Measurements from ENCODE around the gene ICA1.

DNA sequence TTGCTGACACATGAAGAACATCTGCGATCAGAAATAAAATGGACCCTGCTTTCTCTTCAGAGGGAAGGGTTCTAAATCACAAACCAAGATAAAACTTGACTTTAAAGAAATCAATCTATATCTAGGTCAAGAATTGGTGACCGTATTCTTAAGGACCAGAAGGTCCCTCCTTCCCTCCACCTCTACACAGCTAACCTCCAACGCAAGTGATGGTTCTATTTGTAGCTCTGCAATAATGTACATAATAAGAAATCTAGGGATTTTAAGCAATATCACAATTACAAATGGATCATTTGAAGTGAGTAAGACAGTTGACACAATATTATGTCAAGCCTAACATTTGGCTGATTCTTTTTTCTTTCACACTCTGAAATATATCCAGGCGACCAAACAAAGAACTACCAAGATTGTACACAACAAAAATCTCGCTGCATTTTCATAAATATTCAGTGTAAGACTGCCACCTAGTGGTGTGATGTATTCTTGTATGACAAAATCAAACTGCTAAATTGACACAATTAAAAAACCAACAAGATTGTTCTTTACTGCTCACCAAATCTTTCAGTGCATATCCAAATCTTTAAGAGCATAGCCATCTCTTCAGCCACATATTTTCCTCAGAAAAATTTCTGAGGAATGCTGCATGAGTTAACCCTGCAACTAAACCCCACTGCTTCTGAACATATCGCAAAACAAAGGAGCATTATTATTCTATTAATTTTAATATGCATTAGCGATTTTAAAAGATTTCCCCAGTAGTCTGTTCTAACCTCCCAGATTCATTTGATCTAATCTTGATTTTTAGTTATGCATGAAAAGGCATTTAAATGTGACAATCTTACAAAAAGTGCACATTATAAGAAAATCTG lies 44.5 kb downstream of the ICA1 start:
- TF ChIP-seq, protein P1, sequence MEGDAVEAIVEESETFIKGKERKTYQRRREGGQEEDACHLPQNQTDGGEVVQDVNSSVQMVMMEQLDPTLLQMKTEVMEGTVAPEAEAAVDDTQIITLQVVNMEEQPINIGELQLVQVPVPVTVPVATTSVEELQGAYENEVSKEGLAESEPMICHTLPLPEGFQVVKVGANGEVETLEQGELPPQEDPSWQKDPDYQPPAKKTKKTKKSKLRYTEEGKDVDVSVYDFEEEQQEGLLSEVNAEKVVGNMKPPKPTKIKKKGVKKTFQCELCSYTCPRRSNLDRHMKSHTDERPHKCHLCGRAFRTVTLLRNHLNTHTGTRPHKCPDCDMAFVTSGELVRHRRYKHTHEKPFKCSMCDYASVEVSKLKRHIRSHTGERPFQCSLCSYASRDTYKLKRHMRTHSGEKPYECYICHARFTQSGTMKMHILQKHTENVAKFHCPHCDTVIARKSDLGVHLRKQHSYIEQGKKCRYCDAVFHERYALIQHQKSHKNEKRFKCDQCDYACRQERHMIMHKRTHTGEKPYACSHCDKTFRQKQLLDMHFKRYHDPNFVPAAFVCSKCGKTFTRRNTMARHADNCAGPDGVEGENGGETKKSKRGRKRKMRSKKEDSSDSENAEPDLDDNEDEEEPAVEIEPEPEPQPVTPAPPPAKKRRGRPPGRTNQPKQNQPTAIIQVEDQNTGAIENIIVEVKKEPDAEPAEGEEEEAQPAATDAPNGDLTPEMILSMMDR (IDR thresholded peaks at IDR 0.05) = peak; percentile 44 to 76 (median 75)
- no peak for TF ChIP-seq POLR2AphosphoS5 (IDR thresholded peaks at IDR 0.05)
- no peak for TF ChIP-seq POLR2A (IDR thresholded peaks at IDR 0.05)

All from sigmoid colon (tissue), 4 donors.